GM04504 (cell line): ENCODE data around the gene NELFB.

Experiments used
- DNase-seq: peaks from one replicate; pipeline ENCODE4 v3.0.0-alpha.2; 2012; ENCODE audit warnings: low read depth

The NELFB gene

GRCh38 chr9:137223078-137223970, 31.8 kb upstream of the NELFB start:
- peak; percentile 98 for DNase-seq

DNA sequence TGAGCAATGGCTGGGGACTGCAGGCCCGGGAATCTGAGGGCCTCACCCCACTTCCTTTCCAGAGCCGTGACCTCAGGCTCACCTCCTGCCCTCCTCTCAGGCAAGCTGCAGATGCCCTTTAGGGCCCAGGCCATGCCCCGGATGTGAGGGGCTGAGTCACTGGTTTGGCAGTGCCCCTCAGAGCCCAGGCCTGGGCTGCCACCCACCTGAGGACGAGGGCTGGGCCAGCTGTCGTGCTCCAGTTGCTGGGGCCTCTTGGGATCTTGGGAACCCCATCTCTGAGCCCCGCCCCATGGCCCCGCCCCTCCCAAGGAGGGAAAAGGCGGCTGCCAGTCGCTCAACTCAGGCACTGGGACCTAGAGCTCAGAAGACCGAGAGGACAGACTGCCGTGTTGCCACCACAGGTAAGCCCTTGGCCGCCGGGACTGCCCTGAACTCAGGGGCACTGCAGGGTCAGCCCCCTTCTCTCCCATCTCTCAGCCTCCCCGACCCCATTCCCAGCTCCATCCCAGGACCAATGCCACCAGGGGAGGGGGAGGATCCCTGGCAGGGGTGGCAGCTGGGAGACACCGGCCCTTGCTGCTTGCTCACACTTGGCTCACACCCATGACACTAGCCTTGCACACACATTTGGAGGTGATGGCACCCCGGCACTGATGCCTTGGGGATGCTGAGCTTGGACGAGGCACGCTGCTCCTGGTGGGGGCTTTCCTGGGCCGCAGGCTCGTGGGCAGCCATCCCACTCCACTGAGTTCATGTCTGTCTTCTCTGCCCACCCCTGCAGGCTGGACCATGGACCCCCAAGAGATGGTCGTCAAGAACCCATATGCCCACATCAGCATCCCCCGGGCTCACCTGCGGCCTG, 30.1 kb upstream of the NELFB start, which contains the start of gene CYSRT1:
Gene CYSRT1, plus strand, starts transcription at position 345 of the 865 bp plus-strand sequence. Its CDS starts 448 bp downstream, at position 793.
- DNase-seq, result no peak

- DNase-seq, result no peak
Observed at GRCh38 chr9:137225699-137226331, 29.3 kb upstream of the NELFB start.

GRCh38 chr9:137226338-137227053, 28.6 kb upstream of the NELFB start:
- no peak for DNase-seq

GRCh38 chr9:137227054-137227852, 27.9 kb upstream of the NELFB start, which contains the start of gene RNF224:
RNF224 (plus strand) TSS chr9:137227502; CDS start chr9:137228336, 834 bp downstream.
- DNase-seq, result peak; percentile 41

DNA sequence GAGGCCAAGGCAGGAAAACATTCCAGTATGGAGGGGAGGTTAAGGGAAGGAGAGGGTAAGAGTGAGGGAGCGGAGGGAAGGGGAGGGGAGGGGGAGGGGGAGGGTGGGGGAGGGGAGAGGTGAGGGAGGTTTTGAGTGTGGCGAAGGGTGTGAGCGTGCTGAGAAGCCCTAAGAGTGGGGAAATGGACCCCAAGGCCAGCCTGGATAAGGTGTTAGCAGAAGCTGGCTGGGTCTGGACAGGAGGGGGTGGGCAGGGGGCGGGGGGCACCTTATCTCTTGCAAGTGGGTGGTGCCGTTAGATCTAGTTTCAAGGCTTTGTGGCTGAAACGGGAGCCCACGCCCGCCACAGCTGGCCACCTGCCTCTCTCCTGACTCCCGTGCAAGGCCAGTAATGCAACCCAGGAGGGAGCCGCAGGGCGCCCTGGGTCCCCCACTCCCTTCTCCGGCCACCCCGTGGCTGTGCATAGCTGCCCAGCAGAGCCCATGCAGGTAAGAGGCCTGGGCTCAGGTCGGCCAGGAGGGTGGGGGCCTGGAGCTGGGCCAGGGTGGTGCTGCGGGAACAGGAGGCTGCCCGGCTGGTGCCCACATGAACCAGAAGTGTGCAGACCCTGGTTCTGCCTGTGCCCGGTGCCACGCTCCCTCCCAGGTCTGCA, 27.1 kb upstream of the NELFB start:
- no peak for DNase-seq

- no peak for DNase-seq
Observed at GRCh38 chr9:137228506-137228967, 26.6 kb upstream of the NELFB start.

DNA sequence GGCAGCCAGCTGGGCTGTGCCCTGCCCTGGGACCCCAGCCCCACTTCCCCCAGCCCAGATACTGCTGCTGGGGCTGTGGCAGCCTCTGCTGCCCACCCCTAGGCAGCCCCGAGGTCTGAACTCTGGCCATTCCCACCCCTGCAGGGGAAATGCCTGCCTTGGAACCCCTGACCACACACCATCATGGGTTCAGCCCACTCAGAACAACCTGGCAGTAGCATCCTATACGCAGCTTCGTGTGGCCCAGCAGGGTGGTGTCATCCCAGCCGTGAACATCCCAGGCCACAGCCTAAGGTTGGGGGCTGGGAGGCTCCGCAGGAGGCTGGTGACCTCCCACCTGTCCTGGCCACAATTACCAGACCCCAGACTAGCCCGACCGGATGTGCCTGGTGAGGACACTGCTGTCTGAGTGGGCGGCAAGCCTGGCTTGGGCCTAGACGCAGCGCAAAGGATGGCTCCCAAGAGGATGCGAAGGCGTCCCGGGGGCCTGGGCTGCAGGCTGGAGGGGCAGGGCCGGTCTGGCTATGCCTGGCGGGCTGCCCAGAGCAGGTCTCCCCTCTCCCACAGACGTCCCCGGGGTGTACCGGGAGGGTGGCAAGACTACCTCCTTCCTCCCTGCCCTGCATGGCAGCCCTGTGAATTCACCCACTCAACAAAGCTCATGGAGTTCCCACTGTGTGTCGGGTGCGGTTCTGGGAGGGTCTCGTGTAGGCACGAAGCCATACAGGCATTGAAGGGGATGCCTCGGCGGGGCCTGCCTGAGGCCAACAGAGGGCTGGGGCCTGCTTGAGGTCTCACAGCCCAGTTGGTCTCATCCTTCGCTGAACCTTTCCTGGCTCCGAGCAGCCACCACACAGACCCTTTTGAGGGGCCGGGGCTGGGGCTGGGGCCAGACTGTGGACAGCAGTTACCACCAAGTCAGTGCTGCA, 25.9 kb upstream of the NELFB start:
- no peak for DNase-seq

GRCh38 chr9:137229903-137230704, 25.0 kb upstream of the NELFB start:
- DNase-seq, result no peak

- no peak for DNase-seq
Observed at GRCh38 chr9:137230705-137231371, 24.3 kb upstream of the NELFB start, which contains the start of gene SLC34A3. SLC34A3 (plus strand) TSS chr9:137230901; CDS start chr9:137231703, 802 bp downstream.

- no peak for DNase-seq
Observed at GRCh38 chr9:137231372-137232039, 23.6 kb upstream of the NELFB start.

GRCh38 chr9:137232101-137232500, 23.0 kb upstream of the NELFB start:
- no peak for DNase-seq

DNA sequence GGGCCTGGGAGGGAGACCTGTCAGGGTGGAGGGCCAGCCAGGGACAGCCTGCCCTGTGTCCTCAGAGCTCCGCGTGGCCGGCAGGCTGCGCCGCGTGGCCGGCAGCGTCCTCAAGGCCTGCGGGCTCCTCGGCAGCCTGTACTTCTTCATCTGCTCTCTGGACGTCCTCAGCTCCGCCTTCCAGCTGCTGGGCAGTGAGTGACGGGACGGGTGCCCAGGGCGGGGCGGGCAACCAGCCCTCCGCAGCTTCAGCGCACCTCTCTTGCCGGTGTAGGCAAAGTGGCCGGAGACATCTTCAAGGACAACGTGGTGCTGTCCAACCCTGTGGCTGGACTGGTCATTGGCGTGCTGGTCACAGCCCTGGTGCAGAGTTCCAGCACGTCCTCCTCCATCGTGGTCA, 22.6 kb upstream of the NELFB start:
- DNase-seq, result no peak

DNA sequence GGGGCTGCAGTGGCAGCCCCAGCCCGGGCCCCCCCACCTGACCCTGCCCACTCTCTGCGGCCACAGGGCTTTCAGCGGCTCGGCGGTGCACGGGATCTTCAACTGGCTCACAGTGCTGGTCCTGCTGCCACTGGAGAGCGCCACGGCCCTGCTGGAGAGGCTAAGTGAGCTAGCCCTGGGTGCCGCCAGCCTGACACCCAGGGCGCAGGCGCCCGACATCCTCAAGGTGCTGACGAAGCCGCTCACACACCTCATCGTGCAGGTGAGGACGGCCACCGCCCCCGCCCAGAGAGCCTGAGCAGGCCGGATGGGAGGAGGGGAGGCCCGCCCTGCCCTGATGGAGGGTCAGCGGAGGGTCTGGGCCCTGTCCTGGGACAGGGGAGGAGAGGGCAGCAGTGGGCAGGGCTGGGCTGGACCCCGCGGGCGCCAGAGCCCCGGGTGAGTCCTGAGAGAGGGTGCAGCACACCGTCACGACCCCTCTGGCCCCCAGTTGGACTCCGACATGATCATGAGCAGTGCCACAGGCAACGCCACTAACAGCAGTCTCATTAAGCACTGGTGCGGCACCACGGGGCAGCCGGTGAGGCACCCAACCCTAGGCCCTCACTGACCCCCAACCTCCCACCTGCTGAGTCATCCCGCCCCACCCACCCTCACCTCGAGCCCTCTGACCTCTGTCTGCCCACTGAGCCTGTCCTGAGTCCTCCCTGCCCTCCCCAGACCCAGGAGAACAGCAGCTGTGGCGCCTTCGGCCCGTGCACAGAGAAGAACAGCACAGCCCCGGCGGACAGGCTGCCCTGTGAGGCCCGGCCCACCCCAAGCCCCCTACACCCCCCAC, 21.8 kb upstream of the NELFB start:
- DNase-seq, result no peak

GRCh38 chr9:137234055-137234697, 21.0 kb upstream of the NELFB start:
- no peak for DNase-seq
